K562 (cell line): ENCODE measurements around the gene PPP2R3C. TPM values are rescaled to one million over a fixed set of nuclear protein-coding genes. Genes with fewer than 3 reads are reported as not detected.

ENCODE experiments used
- ATAC-seq: fragments of 200-7000 bp; cut with Tn5 transposase; 3 replicates; pipeline ENCODE4 v1.9.1; 2020; ENCODE audit warnings: moderate library complexity
- BruUV-seq: library from RNA; stranded (reverse); fragments of 400-500 nt; replicated peaks from 2 replicates; lab custom pipeline; 2021; lab: Mats Ljungman, UMichigan
- CTCF ChIA-PET: fragments of 300-600 bp; formaldehyde crosslinking; extraction: SDS; loops from one replicate; lab custom pipeline; 2021; ENCODE audit warnings: low intra/inter-chr PET ratio; lab: Yijun Ruan, JAX
- POLR2A ChIA-PET: fragments of 300-600, 350-650 bp; sonication (Branson Sonifier 250); formaldehyde crosslinking; extraction: SDS; loops from one replicate; lab custom pipeline; 2021; ENCODE audit warnings: antibody characterized with exemption, inconsistent platforms; lab: Yijun Ruan, JAX
- DNase-seq, 4 experiments: peaks; one replicate each; pipeline versions ENCODE4 v3.0.0 to v3.0.0-alpha.2; 2011 to 2018; ENCODE audit warnings: low spot score in 3 of 4, mixed read lengths in 3 of 4; ENCODE audit errors: extremely low read depth in 1 of 4
- FAIRE-seq: peaks from 2 replicates; lab custom pipeline; 2011; peaks lifted over from hg19 to GRCh38; lab: Jason Lieb, UNC
- H2AFZ ChIP-seq: 2 replicates; pipeline ENCODE4 v1.6.0; 2011; ENCODE audit warnings: low read depth, low read length, control low read depth, inconsistent platforms
- H3K27ac ChIP-seq: fragments of 200-600 bp; 3 replicates; pipeline ENCODE4 v1.8.0; 2011; ENCODE audit warnings: low read depth, mild to moderate bottlenecking, control low read depth, inconsistent platforms, low read length, moderate library complexity, mixed read lengths; ENCODE audit errors: extremely low read depth
- H3K27me3 ChIP-seq, 2 experiments: fragments of 300-600 bp in 1 of 2; 2 replicates in 1 of 2; 3 replicates in 1 of 2; pipeline versions ENCODE4 v1.6.0 to v1.8.0; 2011; ENCODE audit warnings: inconsistent platforms in 2 of 2, low read length in 2 of 2, mild to moderate bottlenecking in 1 of 2, mixed read lengths in 1 of 2, moderate library complexity in 1 of 2; ENCODE audit not compliant: control insufficient read depth in 2 of 2, insufficient read depth in 2 of 2
- H3K36me3 ChIP-seq: fragments of 300-600 bp; 3 replicates; pipeline ENCODE4 v1.8.0; 2011; ENCODE audit warnings: mild to moderate bottlenecking, low read length, inconsistent platforms; ENCODE audit not compliant: control insufficient read depth, insufficient read depth
- H3K4me1 ChIP-seq, 2 experiments: fragments of 200-600 bp in 1 of 2; replicated peaks in 1 of 2; 2 replicates in 1 of 2; 3 replicates in 1 of 2; pipeline versions ENCODE4 v1.5.1 to v1.8.0; 2011; ENCODE audit warnings: inconsistent platforms in 2 of 2, low read length in 2 of 2, mild to moderate bottlenecking in 1 of 2, mixed read lengths in 1 of 2, moderate library complexity in 1 of 2; ENCODE audit not compliant: control insufficient read depth in 2 of 2, insufficient read depth in 2 of 2
- H3K4me2 ChIP-seq: 2 replicates; pipeline ENCODE4 v1.6.1; 2011; ENCODE audit warnings: low read length, control low read depth, inconsistent platforms, mixed read lengths; ENCODE audit not compliant: insufficient read depth
- H3K4me3 ChIP-seq: fragments of 200-600 bp; sonication (generic), shearing (Covaris generic); 2 replicates; pipeline ENCODE4 v1.5.1; 2016; ENCODE audit warnings: control low read depth, inconsistent platforms
- H3K79me2 ChIP-seq: fragments of 200-600 bp; 3 replicates; pipeline ENCODE4 v1.8.0; 2011; ENCODE audit warnings: low read length, inconsistent platforms; ENCODE audit not compliant: control insufficient read depth, insufficient read depth
- H3K9ac ChIP-seq, 2 experiments: 2 replicates each; pipeline versions ENCODE4 v1.6.0 to v1.6.1; 2011; ENCODE audit warnings: low read depth in 2 of 2, low read length in 2 of 2, control low read depth in 1 of 2, inconsistent platforms in 1 of 2, mild to moderate bottlenecking in 1 of 2, mixed read lengths in 1 of 2; ENCODE audit not compliant: insufficient read depth in 1 of 2
- H3K9me1 ChIP-seq: one replicate; pipeline ENCODE4 v1.6.0; 2011; ENCODE audit warnings: inconsistent platforms, mild to moderate bottlenecking, low read length, moderate library complexity; ENCODE audit not compliant: control insufficient read depth, insufficient read depth
- H3K9me3 ChIP-seq: replicated peaks from 2 replicates; pipeline ENCODE4 v1.5.1; 2011; ENCODE audit warnings: low read depth, low read length, inconsistent platforms; ENCODE audit not compliant: control insufficient read depth, insufficient read depth
- H4K20me1 ChIP-seq: replicated peaks from 2 replicates; pipeline ENCODE4 v1.6.1; 2011; ENCODE audit warnings: low read length, inconsistent platforms, mixed read lengths; ENCODE audit not compliant: control insufficient read depth, insufficient read depth
- HMBOX1 ChIP-seq: sonication (generic); IDR thresholded peaks from 2 replicates; pipeline ENCODE4 v1.6.1; 2016
- TCF7L2 ChIP-seq: fragments of 150-350 bp; IDR thresholded peaks from 2 replicates; pipeline ENCODE4 v1.6.1; 2016; ENCODE audit warnings: low read depth, mild to moderate bottlenecking, low read length, moderate library complexity
- WGBS: fragments of 100-300 bp; shearing (Covaris generic); methylation state at CpG from one replicate; pipeline ENCODE4 v1.1.6; 2016; ENCODE audit warnings: low coverage, mixed read lengths; ENCODE audit not compliant: insufficient coverage; ENCODE audit errors: missing lambda C conversion rate; 5-methylcytosine and 5-hydroxymethylcytosine counted together
- in situ Hi-C: fragments of 300-500 bp; cut with MboI; formaldehyde crosslinking; loops from 4 replicates; pipeline ENCODE4 v1.15.0; 2018; ENCODE audit warnings: inconsistent platforms, mixed read lengths
- intact Hi-C: fragments of 100-400 bp; cut with micrococcal nuclease; formaldehyde crosslinking; loops from 2 replicates; pipeline ENCODE4 v1.14.2; 2022
- polyA plus RNA-seq, 8 experiments: library from polyadenylated mRNA; depleted of rRNA in 4 of 8; stranded (reverse) in 5 of 8; unstranded in 3 of 8; fragments of >200 nt; fragmentation: Nextera tagmentation in 2 of 8; fragmentation: Illumina TruSeq in 1 of 8; extraction: Ambion mirVana in 2 of 8; extraction: Trizol in 1 of 8; gene quantifications; 2 replicates each; pipeline versions ENCODE4 v1.2.1 to v1.2.3, GENCODE V29; 2011 to 2014; ENCODE audit warnings: inconsistent platforms in 1 of 8, missing spikeins in 1 of 8
- total RNA-seq, 7 experiments: library from RNA; depleted of rRNA in 6 of 7; stranded (reverse); fragments of >200 nt in 6 of 7; fragmentation: Illumina TruSeq in 2 of 7; extraction: Trizol in 2 of 7; gene quantifications; 2 replicates each; pipeline versions ENCODE4 v1.2.1 to v1.2.3, GENCODE V29; 2011 to 2021; ENCODE audit warnings: low replicate concordance in 1 of 7

PPP2R3C gene
- total and polyA plus RNA-seq, 9 of the 15 experiments (the other 6 are each of a cell fraction or from before 2014, with no cell fraction given), result 14.7 to 43.3 (median 22.7) TPM

DNA sequence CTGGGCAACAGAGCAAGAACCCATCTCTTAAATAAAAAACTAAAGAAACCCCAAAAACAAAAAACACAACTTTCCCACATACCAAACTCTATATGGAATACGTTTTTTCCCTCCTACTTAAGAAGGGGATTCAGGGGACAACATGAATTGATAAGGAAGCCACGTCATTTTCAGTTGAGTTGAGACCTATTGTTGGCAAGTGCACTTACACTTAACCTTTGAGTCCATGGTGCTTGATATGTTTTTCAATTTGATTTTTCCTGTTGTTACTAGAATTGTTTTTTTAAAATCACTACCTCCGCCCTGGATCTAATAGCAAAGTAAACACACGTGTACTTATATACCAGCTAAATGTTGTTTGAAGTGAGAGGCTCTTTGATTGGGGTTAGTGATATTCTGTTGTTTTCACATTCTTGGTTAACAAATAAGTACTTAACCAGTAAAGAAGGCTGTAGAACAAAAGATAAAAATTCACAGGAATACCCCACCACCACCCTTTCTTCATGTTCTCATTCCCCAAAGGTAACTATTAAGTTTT is 73.7 kb downstream of the PPP2R3C start:
- FAIRE-seq, result peak; percentile 77
- intact Hi-C loops, result loop anchor here (2.0 to 10.0 kb wide), 2 partner anchors 75 to 357 kb away; partner anchors contain the start of genes NFKBIA and PRORP
- no peaks in the 10 kb centered on the region for H3K9me3 ChIP-seq

More for the DNA sequence above, 73.7 kb downstream of the PPP2R3C start:
- Histone ChIP-seq H3K79me2 (peaks cover 42% of the 10 kb centered on the region), H3K27ac (peak overlapping the region; percentile 86; the same call in 2 of the 3 replicates), H3K4me3 (peak overlapping the region; percentile 69), H3K9ac (peak overlapping the region in 1 of 2 experiments; percentile 31; a peak in 1 of 4 replicates), H3K9me1 (no peaks in the 10 kb centered on the region), H4K20me1 (no peaks in the 10 kb centered on the region), H3K4me2 (peak overlapping the region; percentile 87), H3K36me3 (peaks cover 5% of the 10 kb centered on the region; the same call in 1 of the 3 replicates), H3K4me1 (peaks cover 9 to 16% of the 10 kb centered on the region in 2 experiments; a peak in 4 of 5 replicates), H2AFZ (0 out of 2 replicates have a peak overlapping the region, but pooled peaks have one; percentile 21), H3K27me3 (no peaks in the 10 kb centered on the region)
- DNase-seq (peak in 1 of 4 experiments; percentile 29), ATAC-seq (no peak)
- POLR2A ChIA-PET, result interaction anchor here (0.7 kb wide), 1 partner anchor 16 kb away, joined by 3 read pairs; no protein-coding TSS in a partner anchor
- BruUV-seq, result TSS peak; percentile 56
- CTCF ChIA-PET, result no interaction called here
- in situ Hi-C loops, result no loop called here
- 6% methylated on average over 4 of the region's 4 CpGs for WGBS
- peak; percentile 14; the same call in 1 of the 2 replicates for TF ChIP-seq HMBOX1
- TF ChIP-seq TCF7L2, result no peak
